ENCODE data around the gene WIPI1. TPM values are rescaled to one million over a fixed set of nuclear protein-coding genes. Genes with fewer than 3 reads are reported as not detected.

WIPI1 gene
- total and polyA plus RNA-seq, 2 of the 13 experiments (the other 11 are each of a cell fraction or from before 2014, with no cell fraction given) = 29.4 to 141 TPM

DNA sequence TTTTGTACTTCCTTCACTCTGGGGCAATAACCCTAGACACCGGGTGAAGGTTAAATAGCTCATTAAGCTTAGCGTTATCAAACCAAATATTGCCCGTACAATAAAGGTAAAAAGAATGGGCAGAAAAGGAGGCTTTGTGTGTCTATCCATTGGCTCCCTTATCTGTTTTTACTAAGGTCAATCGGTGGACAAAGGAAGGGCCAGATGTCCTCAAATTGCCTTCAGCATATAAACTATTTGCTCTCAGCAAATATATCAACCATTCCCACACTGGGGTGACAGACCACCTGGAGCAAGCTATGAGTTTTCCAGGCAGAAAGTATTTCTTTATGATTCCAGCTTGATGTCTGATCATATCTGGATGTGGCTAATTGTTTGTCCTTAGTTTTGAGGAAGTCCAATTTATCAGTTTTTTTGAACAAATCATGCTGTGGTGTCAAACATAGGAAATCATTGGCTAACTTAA, 25.3 kb upstream of the WIPI1 start (continued):
- TF ChIP-seq, protein P1, sequence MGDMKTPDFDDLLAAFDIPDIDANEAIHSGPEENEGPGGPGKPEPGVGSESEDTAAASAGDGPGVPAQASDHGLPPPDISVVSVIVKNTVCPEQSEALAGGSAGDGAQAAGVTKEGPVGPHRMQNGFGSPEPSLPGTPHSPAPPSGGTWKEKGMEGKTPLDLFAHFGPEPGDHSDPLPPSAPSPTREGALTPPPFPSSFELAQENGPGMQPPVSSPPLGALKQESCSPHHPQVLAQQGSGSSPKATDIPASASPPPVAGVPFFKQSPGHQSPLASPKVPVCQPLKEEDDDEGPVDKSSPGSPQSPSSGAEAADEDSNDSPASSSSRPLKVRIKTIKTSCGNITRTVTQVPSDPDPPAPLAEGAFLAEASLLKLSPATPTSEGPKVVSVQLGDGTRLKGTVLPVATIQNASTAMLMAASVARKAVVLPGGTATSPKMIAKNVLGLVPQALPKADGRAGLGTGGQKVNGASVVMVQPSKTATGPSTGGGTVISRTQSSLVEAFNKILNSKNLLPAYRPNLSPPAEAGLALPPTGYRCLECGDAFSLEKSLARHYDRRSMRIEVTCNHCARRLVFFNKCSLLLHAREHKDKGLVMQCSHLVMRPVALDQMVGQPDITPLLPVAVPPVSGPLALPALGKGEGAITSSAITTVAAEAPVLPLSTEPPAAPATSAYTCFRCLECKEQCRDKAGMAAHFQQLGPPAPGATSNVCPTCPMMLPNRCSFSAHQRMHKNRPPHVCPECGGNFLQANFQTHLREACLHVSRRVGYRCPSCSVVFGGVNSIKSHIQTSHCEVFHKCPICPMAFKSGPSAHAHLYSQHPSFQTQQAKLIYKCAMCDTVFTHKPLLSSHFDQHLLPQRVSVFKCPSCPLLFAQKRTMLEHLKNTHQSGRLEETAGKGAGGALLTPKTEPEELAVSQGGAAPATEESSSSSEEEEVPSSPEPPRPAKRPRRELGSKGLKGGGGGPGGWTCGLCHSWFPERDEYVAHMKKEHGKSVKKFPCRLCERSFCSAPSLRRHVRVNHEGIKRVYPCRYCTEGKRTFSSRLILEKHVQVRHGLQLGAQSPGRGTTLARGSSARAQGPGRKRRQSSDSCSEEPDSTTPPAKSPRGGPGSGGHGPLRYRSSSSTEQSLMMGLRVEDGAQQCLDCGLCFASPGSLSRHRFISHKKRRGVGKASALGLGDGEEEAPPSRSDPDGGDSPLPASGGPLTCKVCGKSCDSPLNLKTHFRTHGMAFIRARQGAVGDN (CRISPR knock-in tag; IDR thresholded peaks at IDR 0.05) = no peak
- TF ChIP-seq ZNF614 (CRISPR knock-in tag; IDR thresholded peaks at IDR 0.05; ENCODE audit: borderline replicate concordance) (no peak), MXI1 (IDR thresholded peaks at IDR 0.05; ENCODE audit: borderline replicate concordance, low read depth, low read length) (no peak), NFE2 (CRISPR knock-in tag; IDR thresholded peaks at IDR 0.05) (no peak), MBD4 (IDR thresholded peaks at IDR 0.05; ENCODE audit: borderline replicate concordance, low read length) (no peak; the same call in 1 of the 2 replicates), CREM (IDR thresholded peaks at IDR 0.05) (peak; percentile 90), CREM (CRISPR knock-in tag; IDR thresholded peaks at IDR 0.05) (no peak), CBX2 (IDR thresholded peaks at IDR 0.05; ENCODE audit: low read depth, low read length) (no peak; the same call in 1 of the 2 replicates), CBX2 (CRISPR knock-in tag; IDR thresholded peaks at IDR 0.05; ENCODE audit: low read depth) (no peak), TAF15 (IDR thresholded peaks at IDR 0.05; ENCODE audit: low read depth, low read length, poor library complexity, severe bottlenecking) (no peak), MEF2D (CRISPR knock-in tag; IDR thresholded peaks at IDR 0.05) (no peak), ZNF569 (CRISPR knock-in tag; IDR thresholded peaks at IDR 0.05; ENCODE audit: borderline replicate concordance) (no peak), SOX6 (IDR thresholded peaks at IDR 0.05) (no peak), SOX6 (CRISPR knock-in tag; IDR thresholded peaks at IDR 0.05) (peak; percentile 98), CBFB (CRISPR knock-in tag; IDR thresholded peaks at IDR 0.05) (peak; percentile 57; the same call in 1 of the 2 replicates), RXRB (CRISPR knock-in tag; IDR thresholded peaks at IDR 0.05; ENCODE audit: borderline replicate concordance) (peak; percentile 97), ZNF7 (CRISPR knock-in tag; IDR thresholded peaks at IDR 0.05) (no peak), CREB1 (IDR thresholded peaks at IDR 0.05) (no peak), CREB1 (CRISPR knock-in tag; IDR thresholded peaks at IDR 0.05) (no peak)
- TF ChIP-seq, protein P2, sequence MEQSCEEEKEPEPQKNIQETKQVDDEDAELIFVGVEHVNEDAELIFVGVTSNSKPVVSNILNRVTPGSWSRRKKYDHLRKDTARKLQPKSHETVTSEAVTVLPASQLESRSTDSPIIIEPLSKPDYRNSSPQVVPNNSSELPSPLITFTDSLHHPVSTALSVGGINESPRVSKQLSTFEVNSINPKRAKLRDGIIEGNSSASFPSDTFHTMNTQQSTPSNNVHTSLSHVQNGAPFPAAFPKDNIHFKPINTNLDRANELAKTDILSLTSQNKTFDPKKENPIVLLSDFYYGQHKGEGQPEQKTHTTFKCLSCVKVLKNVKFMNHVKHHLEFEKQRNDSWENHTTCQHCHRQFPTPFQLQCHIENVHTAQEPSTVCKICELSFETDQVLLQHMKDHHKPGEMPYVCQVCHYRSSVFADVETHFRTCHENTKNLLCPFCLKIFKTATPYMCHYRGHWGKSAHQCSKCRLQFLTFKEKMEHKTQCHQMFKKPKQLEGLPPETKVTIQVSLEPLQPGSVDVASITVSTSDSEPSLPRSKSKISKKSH (CRISPR knock-in tag; IDR thresholded peaks at IDR 0.05; ENCODE audit: borderline replicate concordance) = no peak
- TF ChIP-seq, protein P3, sequence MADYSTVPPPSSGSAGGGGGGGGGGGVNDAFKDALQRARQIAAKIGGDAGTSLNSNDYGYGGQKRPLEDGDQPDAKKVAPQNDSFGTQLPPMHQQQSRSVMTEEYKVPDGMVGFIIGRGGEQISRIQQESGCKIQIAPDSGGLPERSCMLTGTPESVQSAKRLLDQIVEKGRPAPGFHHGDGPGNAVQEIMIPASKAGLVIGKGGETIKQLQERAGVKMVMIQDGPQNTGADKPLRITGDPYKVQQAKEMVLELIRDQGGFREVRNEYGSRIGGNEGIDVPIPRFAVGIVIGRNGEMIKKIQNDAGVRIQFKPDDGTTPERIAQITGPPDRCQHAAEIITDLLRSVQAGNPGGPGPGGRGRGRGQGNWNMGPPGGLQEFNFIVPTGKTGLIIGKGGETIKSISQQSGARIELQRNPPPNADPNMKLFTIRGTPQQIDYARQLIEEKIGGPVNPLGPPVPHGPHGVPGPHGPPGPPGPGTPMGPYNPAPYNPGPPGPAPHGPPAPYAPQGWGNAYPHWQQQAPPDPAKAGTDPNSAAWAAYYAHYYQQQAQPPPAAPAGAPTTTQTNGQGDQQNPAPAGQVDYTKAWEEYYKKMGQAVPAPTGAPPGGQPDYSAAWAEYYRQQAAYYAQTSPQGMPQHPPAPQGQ (CRISPR knock-in tag; IDR thresholded peaks at IDR 0.05; ENCODE audit: borderline replicate concordance) = no peak
- TF ChIP-seq, protein P4, sequence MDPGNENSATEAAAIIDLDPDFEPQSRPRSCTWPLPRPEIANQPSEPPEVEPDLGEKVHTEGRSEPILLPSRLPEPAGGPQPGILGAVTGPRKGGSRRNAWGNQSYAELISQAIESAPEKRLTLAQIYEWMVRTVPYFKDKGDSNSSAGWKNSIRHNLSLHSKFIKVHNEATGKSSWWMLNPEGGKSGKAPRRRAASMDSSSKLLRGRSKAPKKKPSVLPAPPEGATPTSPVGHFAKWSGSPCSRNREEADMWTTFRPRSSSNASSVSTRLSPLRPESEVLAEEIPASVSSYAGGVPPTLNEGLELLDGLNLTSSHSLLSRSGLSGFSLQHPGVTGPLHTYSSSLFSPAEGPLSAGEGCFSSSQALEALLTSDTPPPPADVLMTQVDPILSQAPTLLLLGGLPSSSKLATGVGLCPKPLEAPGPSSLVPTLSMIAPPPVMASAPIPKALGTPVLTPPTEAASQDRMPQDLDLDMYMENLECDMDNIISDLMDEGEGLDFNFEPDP (CRISPR knock-in tag; conservative IDR thresholded peaks at IDR 0.05) = no peak

Data from HepG2 (cell line).